NB4 (cell line): ENCODE data around the gene GDPD3.

ENCODE experiments used
- DNase-seq: peaks from one replicate; pipeline ENCODE4 v3.0.0; 2010; ENCODE audit warnings: low read depth
- H3K4me3 ChIP-seq: one replicate; pipeline ENCODE4 v1.5.1; 2011; ENCODE audit warnings: mild to moderate bottlenecking, low read depth, low read length, moderate library complexity
- CTCF ChIP-seq: IDR thresholded peaks from one replicate; pipeline ENCODE4 v1.5.1; 2012; ENCODE audit warnings: low read depth, low read length
- MAX ChIP-seq: IDR thresholded peaks from 2 replicates; pipeline ENCODE4 v1.6.1; 2011; ENCODE audit warnings: low read depth, low read length
- MYC ChIP-seq: IDR thresholded peaks from 2 replicates; pipeline ENCODE4 v1.6.1; 2011; ENCODE audit warnings: low read depth, low read length
- POLR2A ChIP-seq: IDR thresholded peaks from 2 replicates; pipeline ENCODE4 v1.6.1; 2011; ENCODE audit warnings: mild to moderate bottlenecking; ENCODE audit not compliant: insufficient read length; ENCODE audit errors: extremely low read depth

Gene GDPD3

GRCh38 chr16:30063893-30064728 is 49.2 kb downstream of the GDPD3 start:
- DNase-seq = peak; percentile 92
- peak overlapping the region; percentile 92 for H3K4me3 ChIP-seq
- TF ChIP-seq MYC (no peak; the same call in 1 of the 2 replicates), CTCF (peak; percentile 33), MAX (peak; percentile 81), POLR2A (peak; percentile 65)

- H3K4me3 ChIP-seq = peak overlapping the region; percentile 92
- no peak for TF ChIP-seq MYC
- TF ChIP-seq POLR2A = no peak
- TF ChIP-seq MAX = no peak
- TF ChIP-seq CTCF = no peak
- DNase-seq = no peak
Observed at GRCh38 chr16:30063278-30063892, 50.0 kb downstream of the GDPD3 start.

GRCh38 chr16:30060836-30061554 is 52.3 kb downstream of the GDPD3 start:
- TF ChIP-seq POLR2A (no peak), MYC (no peak), CTCF (no peak), MAX (no peak)
- H3K4me3 ChIP-seq = no peak overlapping the region
- no peak for DNase-seq

GRCh38 chr16:30060346-30060745 is 53.0 kb downstream of the GDPD3 start:
- TF ChIP-seq POLR2A (no peak), CTCF (no peak), MAX (no peak), MYC (no peak)
- no peak for DNase-seq
- no peak overlapping the region for H3K4me3 ChIP-seq

GRCh38 chr16:30054959-30055553 is 58.3 kb downstream of the GDPD3 start:
- H3K4me3 ChIP-seq = no peak overlapping the region
- TF ChIP-seq CTCF (peak; percentile 68), MYC (no peak)
- DNase-seq = peak; percentile 59
